GM23338 (cell line): ENCODE measurements around the gene RPLP2. TPM values are rescaled to one million over a fixed set of nuclear protein-coding genes. Genes with fewer than 3 reads are reported as not detected.

Experiments used
- ATAC-seq: fragments of 200-7000 bp; cut with Tn5 transposase; 3 replicates; pipeline ENCODE4 v1.9.1; 2020
- DNase-seq: peaks from one replicate; pipeline ENCODE4 v3.0.0-alpha.2; 2015; ENCODE audit warnings: low spot score
- H2AFZ ChIP-seq: fragments of 200-600 bp; sonication (generic); 2 replicates; pipeline ENCODE4 v1.8.0; 2016; ENCODE audit warnings: antibody characterized with exemption, mild to moderate bottlenecking, moderate library complexity
- H3F3A ChIP-seq: fragments of 200-600 bp; sonication (generic); replicated peaks from 2 replicates; pipeline ENCODE4 v1.8.0; 2017; ENCODE audit warnings: antibody characterized with exemption, mixed run types, low read depth
- H3K27ac ChIP-seq: fragments of 200-600 bp; sonication (generic); 2 replicates; pipeline ENCODE4 v1.6.1; 2016; ENCODE audit warnings: low read depth
- H3K27me3 ChIP-seq: fragments of 200-600 bp; sonication (generic); 2 replicates; pipeline ENCODE4 v1.8.0; 2016; ENCODE audit warnings: mild to moderate bottlenecking, mixed run types, moderate library complexity; ENCODE audit not compliant: insufficient read depth
- H3K36me3 ChIP-seq: fragments of 200-600 bp; sonication (generic); 2 replicates; pipeline ENCODE4 v1.8.0; 2016; ENCODE audit warnings: mild to moderate bottlenecking; ENCODE audit not compliant: insufficient read depth
- H3K4me1 ChIP-seq: fragments of 200-600 bp; sonication (generic); 2 replicates; pipeline ENCODE4 v1.8.0; 2016; ENCODE audit warnings: mild to moderate bottlenecking, moderate library complexity; ENCODE audit not compliant: insufficient read depth
- H3K4me2 ChIP-seq: fragments of 200-600 bp; sonication (generic); 2 replicates; pipeline ENCODE4 v1.7.1; 2017; ENCODE audit warnings: mixed run types
- H3K4me3 ChIP-seq: fragments of 200-600 bp; sonication (generic); 2 replicates; pipeline ENCODE4 v1.6.1; 2016; ENCODE audit warnings: mixed run types
- H3K79me2 ChIP-seq: fragments of 200-600 bp; sonication (generic); replicated peaks from 2 replicates; pipeline ENCODE4 v1.8.0; 2017; ENCODE audit warnings: mild to moderate bottlenecking; ENCODE audit not compliant: insufficient read depth
- H3K9me2 ChIP-seq: fragments of 200-600 bp; sonication (generic); 2 replicates; pipeline ENCODE4 v1.8.0; 2017; ENCODE audit not compliant: insufficient read depth
- H4K20me1 ChIP-seq: fragments of 200-600 bp; sonication (generic); replicated peaks from 2 replicates; pipeline ENCODE4 v1.8.0; 2017; ENCODE audit warnings: mild to moderate bottlenecking; ENCODE audit not compliant: insufficient read depth
- H3K27ac Mint-ChIP-seq: 2 replicates; pipeline ENCODE4 v1.8.0; 2020; ENCODE audit warnings: inconsistent platforms, mild to moderate bottlenecking, moderate library complexity, mixed read lengths
- H3K27me3 Mint-ChIP-seq: 3 replicates; pipeline ENCODE4 v1.8.0; 2022; ENCODE audit warnings: low read depth, mild to moderate bottlenecking, moderate library complexity, mixed read lengths, inconsistent platforms; ENCODE audit not compliant: insufficient read depth, poor library complexity
- H3K36me3 Mint-ChIP-seq: 3 replicates; pipeline ENCODE4 v1.8.0; 2021; ENCODE audit warnings: low read depth, mild to moderate bottlenecking, inconsistent platforms, moderate library complexity, mixed read lengths
- H3K4me1 Mint-ChIP-seq: 3 replicates; pipeline ENCODE4 v1.8.0; 2020; ENCODE audit warnings: mild to moderate bottlenecking, inconsistent platforms, mixed read lengths
- H3K4me3 Mint-ChIP-seq: 3 replicates; pipeline ENCODE4 v1.8.0; 2021; ENCODE audit warnings: moderate library complexity, mild to moderate bottlenecking, inconsistent platforms, mixed read lengths
- H3K9me3 Mint-ChIP-seq: 3 replicates; pipeline ENCODE4 v1.8.0; 2020; ENCODE audit warnings: moderate library complexity, mild to moderate bottlenecking, inconsistent platforms, mixed read lengths
- CREB1 ChIP-seq: fragments of 250-450 bp; sonication (Bioruptor Pico); IDR thresholded peaks from 2 replicates; pipeline ENCODE4 v1.5.0; 2020; ENCODE audit warnings: low read depth, mild to moderate bottlenecking, moderate library complexity
- CTCF ChIP-seq, 2 experiments: fragments of 200-600 bp in 1 of 2; sonication (generic) in 1 of 2; conservative IDR thresholded peaks; 2 replicates each; pipeline versions ENCODE4 v1.5.1 to v1.6.1; 2016 to 2017; ENCODE audit warnings: antibody characterized with exemption in 2 of 2, low read depth in 2 of 2, mild to moderate bottlenecking in 2 of 2, moderate library complexity in 1 of 2
- EZH2 ChIP-seq: fragments of 200-600 bp; sonication (generic); IDR thresholded peaks from one replicate; pipeline ENCODE4 v1.8.0; 2017; ENCODE audit warnings: antibody characterized with exemption, mild to moderate bottlenecking, low read depth; ENCODE audit not compliant: unreplicated experiment
- NANOG ChIP-seq: IDR thresholded peaks from 2 replicates; pipeline ENCODE4 v1.6.1; 2016; ENCODE audit warnings: antibody characterized with exemption, borderline replicate concordance
- POLR2AphosphoS5 ChIP-seq: IDR thresholded peaks from 2 replicates; pipeline ENCODE4 v1.6.1; 2016; ENCODE audit warnings: antibody characterized with exemption, low read depth
- REST ChIP-seq: IDR thresholded peaks from one replicate; pipeline ENCODE4 v1.6.1; 2018; ENCODE audit warnings: antibody characterized with exemption; ENCODE audit not compliant: unreplicated experiment
- STAT1 ChIP-seq: IDR thresholded peaks from one replicate; pipeline ENCODE4 v1.6.1; 2016; ENCODE audit warnings: antibody characterized with exemption; ENCODE audit not compliant: unreplicated experiment
- ZNF114 ChIP-seq: fragments of 250-450 bp; sonication (Bioruptor Pico); IDR thresholded peaks from 2 replicates; pipeline ENCODE4 v1.5.0; 2020; ENCODE audit warnings: mild to moderate bottlenecking, moderate library complexity
- ZNF462 ChIP-seq: fragments of 250-450 bp; sonication (Bioruptor Pico); IDR thresholded peaks from 2 replicates; pipeline ENCODE4 v1.5.0; 2020; ENCODE audit warnings: mild to moderate bottlenecking, moderate library complexity
- polyA plus RNA-seq: library from polyadenylated mRNA; unstranded; fragments of >200 nt; fragmentation: Nextera tagmentation; extraction: Ambion mirVana; gene quantifications from 2 replicates; pipeline ENCODE4 v1.2.1, GENCODE V29; 2016
- total RNA-seq: library from RNA; depleted of rRNA; stranded (reverse); fragments of >200 nt; shearing (Covaris generic); gene quantifications from 2 replicates; pipeline ENCODE4 v1.2.3, GENCODE V29; 2014

RPLP2 gene
- total and polyA plus RNA-seq, 2 experiments from 2014 or later, result 518 to 1,782 TPM

- H3K36me3 ChIP-seq, result no peaks in the 10 kb centered on the region
- DNase-seq (no peak), ATAC-seq (no peak)
- H3K27ac ChIP-seq, result no peak overlapping the region
- TF ChIP-seq CREB1, result no peak
- no peak for TF ChIP-seq NANOG
- no peak for TF ChIP-seq STAT1
- peaks cover 7% of the 10 kb centered on the region; the same call in 1 of the 2 replicates for H3K4me1 ChIP-seq
- Mint-ChIP-seq H3K36me3 (peaks cover 2% of the 10 kb centered on the region; the same call in 1 of the 3 replicates), H3K9me3 (no peaks in the 10 kb centered on the region), H3K27me3 (peaks cover 16% of the 10 kb centered on the region), H3K27ac (no peak overlapping the region), H3K4me1 (peaks cover 7% of the 10 kb centered on the region; the same call in 2 of the 3 replicates), H3K4me3 (peak overlapping the region; percentile 76; the same call in 1 of the 3 replicates)
- no peak overlapping the region for H3K4me2 ChIP-seq
- H3K4me3 ChIP-seq, result no peak overlapping the region; the same call in 1 of the 2 replicates
- peaks cover 11% of the 10 kb centered on the region for H3K79me2 ChIP-seq
- H3K9me2 ChIP-seq, result no peaks in the 10 kb centered on the region
- H3K27me3 ChIP-seq, result no peaks in the 10 kb centered on the region
- H2AFZ ChIP-seq, result no peak overlapping the region
- peaks cover 24% of the 10 kb centered on the region; the same call in 1 of the 2 replicates for H3F3A ChIP-seq
- H4K20me1 ChIP-seq, result no peaks in the 10 kb centered on the region
Observed at GRCh38 chr11:803467-803742, 6.4 kb upstream of the RPLP2 start.

GRCh38 chr11:803770-804598, 5.8 kb upstream of the RPLP2 start:
- no peaks in the 10 kb centered on the region for H3K27me3 ChIP-seq
- no peaks in the 10 kb centered on the region for H3K9me3 Mint-ChIP-seq
- ATAC-seq, result peak; percentile 0; the same call in 1 of the 3 replicates
- H3K27ac ChIP-seq, result no peak overlapping the region
- TF ChIP-seq REST (no peak), ZNF462 (CRISPR knock-in tag) (no peak), EZH2 (no peak), CTCF (conservative IDR thresholded peaks at IDR 0.05; ENCODE audit: low read depth in 2 of 2) (no peak), POLR2AphosphoS5 (no peak), ZNF114 (CRISPR knock-in tag) (no peak)
- no peak overlapping the region for H2AFZ ChIP-seq
- H3K4me1 Mint-ChIP-seq, result peaks cover 7% of the 10 kb centered on the region; the same call in 2 of the 3 replicates
- H3K27ac Mint-ChIP-seq, result no peak overlapping the region; the same call in 1 of the 2 replicates
- peaks cover 22% of the 10 kb centered on the region; the same call in 1 of the 2 replicates for H3F3A ChIP-seq
- H3K4me1 ChIP-seq, result peaks cover 7% of the 10 kb centered on the region; the same call in 1 of the 2 replicates
- no peaks in the 10 kb centered on the region for H3K36me3 ChIP-seq
- H3K79me2 ChIP-seq, result peaks cover 17% of the 10 kb centered on the region
- peaks cover 20% of the 10 kb centered on the region for H3K27me3 Mint-ChIP-seq
- H3K36me3 Mint-ChIP-seq, result peaks cover 2% of the 10 kb centered on the region; the same call in 1 of the 3 replicates
- H3K4me3 ChIP-seq, result peak overlapping the region; percentile 74
- H4K20me1 ChIP-seq, result no peaks in the 10 kb centered on the region
- no peak for DNase-seq
- peak overlapping the region; percentile 76 for H3K4me3 Mint-ChIP-seq
- H3K9me2 ChIP-seq, result no peaks in the 10 kb centered on the region
- peak overlapping the region; percentile 96 for H3K4me2 ChIP-seq
